Activated naive CD4-positive, alpha-beta T cell treated with Interleukin-2 at 50 U/mL for 16 hours (primary cell): ENCODE results near the gene TPD52L1.

Experiments
- DNase-seq: peaks from one replicate; pipeline ENCODE4 v3.0.0-alpha.2; 2020

TPD52L1 gene

GRCh38 chr6:125312478-125312877 lies 158.9 kb downstream of the TPD52L1 start:
- no peak for DNase-seq

DNA sequence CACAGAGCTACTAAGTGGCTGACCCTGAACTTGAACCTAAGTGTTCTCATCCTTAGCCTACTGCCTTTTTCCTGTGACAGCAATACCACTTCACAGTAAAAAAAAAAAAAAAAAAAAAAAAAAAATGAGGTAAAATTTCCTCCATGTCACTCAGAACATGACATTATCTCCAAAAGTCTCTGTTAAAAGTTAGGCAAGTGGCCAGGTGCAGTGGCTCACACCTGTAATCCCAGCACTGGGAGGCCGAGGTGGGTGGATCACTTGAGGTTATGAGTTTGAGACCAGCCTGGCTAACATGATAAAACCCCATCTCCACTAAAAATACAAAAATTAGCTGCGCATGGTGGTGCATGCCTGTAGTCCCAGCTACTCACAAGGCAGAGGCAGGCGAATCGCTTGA lies 159.4 kb downstream of the TPD52L1 start:
- no peak for DNase-seq
